Liver (tissue), 9 donors: ENCODE results near the gene PPP2R3B. TPM values are rescaled to one million over a fixed set of nuclear protein-coding genes. Genes with fewer than 3 reads are reported as not detected.

Experiments used
- DNase-seq: peaks from one replicate; pipeline ENCODE4 v3.0.0-alpha.2; 2017; ENCODE audit warnings: low spot score
- H3K27ac ChIP-seq, 2 donors: one replicate each; pipeline ENCODE4 v1.7.0; 2013; ENCODE audit warnings: inconsistent platforms in 2 of 2, low read length in 2 of 2, control low read depth in 1 of 2, low read depth in 1 of 2, mild to moderate bottlenecking in 1 of 2
- H3K27me3 ChIP-seq, 4 donors: one replicate each; pipeline versions ENCODE4 v1.6.1 to v1.7.0; 2013; ENCODE audit warnings: low read length in 3 of 4, inconsistent platforms in 1 of 4, mild to moderate bottlenecking in 1 of 4, moderate library complexity in 1 of 4; ENCODE audit not compliant: control insufficient read depth in 4 of 4, insufficient read depth in 4 of 4
- H3K36me3 ChIP-seq, 4 donors: one replicate each; pipeline versions ENCODE4 v1.6.1 to v1.7.0; 2013; ENCODE audit warnings: low read length in 3 of 4, mild to moderate bottlenecking in 3 of 4, low read depth in 1 of 4, moderate library complexity in 1 of 4; ENCODE audit not compliant: control insufficient read depth in 4 of 4, insufficient read depth in 3 of 4
- H3K4me1 ChIP-seq, 4 donors: one replicate each; pipeline versions ENCODE4 v1.6.1 to v1.7.0; 2013; ENCODE audit warnings: low read length in 3 of 4, mild to moderate bottlenecking in 3 of 4, moderate library complexity in 1 of 4; ENCODE audit not compliant: control insufficient read depth in 4 of 4, insufficient read depth in 4 of 4
- H3K4me3 ChIP-seq, 3 donors: one replicate each; pipeline versions ENCODE4 v1.6.1 to v1.7.0; 2013; ENCODE audit warnings: low read length in 3 of 3, control low read depth in 1 of 3, low read depth in 1 of 3, mild to moderate bottlenecking in 1 of 3
- H3K9ac ChIP-seq, 2 donors: one replicate each; pipeline ENCODE4 v1.7.0; 2013; ENCODE audit warnings: low read length in 2 of 2, mild to moderate bottlenecking in 2 of 2, moderate library complexity in 2 of 2, control low read depth in 1 of 2, low read depth in 1 of 2
- H3K9me3 ChIP-seq, 4 donors: one replicate each; pipeline versions ENCODE4 v1.6.1 to v1.7.0; 2013; ENCODE audit warnings: low read length in 3 of 4; ENCODE audit not compliant: control insufficient read depth in 4 of 4
- ATF3 ChIP-seq: IDR thresholded peaks from 2 replicates; pipeline ENCODE4 v1.6.1; 2016; ENCODE audit warnings: antibody characterized with exemption
- CTCF ChIP-seq: fragments of 150-350 bp; IDR thresholded peaks from 2 replicates; pipeline ENCODE4 v1.5.1; 2017; ENCODE audit warnings: improper control_type of control experiment, low read depth, low read length; ENCODE audit not compliant: missing input control
- EGR1 ChIP-seq, 2 donors: IDR thresholded peaks; 2 replicates each; pipeline ENCODE4 v1.6.1; 2016 to 2018; ENCODE audit warnings: antibody characterized with exemption in 2 of 2, low read depth in 2 of 2
- FOXA1 ChIP-seq: IDR thresholded peaks from 2 replicates; pipeline ENCODE4 v1.6.1; 2016; ENCODE audit warnings: antibody characterized with exemption
- FOXA2 ChIP-seq: IDR thresholded peaks from 2 replicates; pipeline ENCODE4 v1.6.1; 2016; ENCODE audit warnings: antibody characterized with exemption
- GABPA ChIP-seq, 2 donors: IDR thresholded peaks in 1 of 2; conservative IDR thresholded peaks in 1 of 2; 2 replicates each; pipeline ENCODE4 v1.6.1; 2016; ENCODE audit warnings: antibody characterized with exemption in 2 of 2, mild to moderate bottlenecking in 1 of 2, moderate library complexity in 1 of 2
- HNF4A ChIP-seq, 2 donors: conservative IDR thresholded peaks; 2 replicates each; pipeline ENCODE4 v1.6.1; 2016; ENCODE audit warnings: antibody characterized with exemption in 2 of 2, mild to moderate bottlenecking in 2 of 2
- HNF4G ChIP-seq: IDR thresholded peaks from 2 replicates; pipeline ENCODE4 v1.6.1; 2016; ENCODE audit warnings: antibody characterized with exemption
- JUND ChIP-seq, 2 donors: IDR thresholded peaks; 2 replicates each; pipeline ENCODE4 v1.6.1; 2016; ENCODE audit warnings: antibody characterized with exemption in 2 of 2
- MAX ChIP-seq: IDR thresholded peaks from 2 replicates; pipeline ENCODE4 v1.6.1; 2016; ENCODE audit warnings: antibody characterized with exemption
- NR2F2 ChIP-seq: IDR thresholded peaks from 2 replicates; pipeline ENCODE4 v1.6.1; 2016; ENCODE audit warnings: antibody characterized with exemption
- RAD21 ChIP-seq, 2 donors: IDR thresholded peaks; 2 replicates each; pipeline ENCODE4 v1.6.1; 2016; ENCODE audit warnings: antibody characterized with exemption in 2 of 2, mild to moderate bottlenecking in 2 of 2
- REST ChIP-seq: IDR thresholded peaks from 2 replicates; pipeline ENCODE4 v1.6.1; 2016; ENCODE audit warnings: antibody characterized with exemption, mild to moderate bottlenecking
- RXRA ChIP-seq, 2 donors: IDR thresholded peaks; 2 replicates each; pipeline ENCODE4 v1.6.1; 2017 to 2018; ENCODE audit warnings: antibody characterized with exemption in 2 of 2, mild to moderate bottlenecking in 1 of 2
- SP1 ChIP-seq: IDR thresholded peaks from 2 replicates; pipeline ENCODE4 v1.6.1; 2018; ENCODE audit warnings: antibody characterized with exemption, mild to moderate bottlenecking
- TAF1 ChIP-seq: conservative IDR thresholded peaks from 2 replicates; pipeline ENCODE4 v1.6.1; 2016; ENCODE audit warnings: antibody characterized with exemption, mild to moderate bottlenecking
- YY1 ChIP-seq: IDR thresholded peaks from 2 replicates; pipeline ENCODE4 v1.6.1; 2016; ENCODE audit warnings: antibody characterized with exemption, mild to moderate bottlenecking
- ZBTB33 ChIP-seq: IDR thresholded peaks from 2 replicates; pipeline ENCODE4 v1.6.1; 2016; ENCODE audit warnings: antibody characterized with exemption
- WGBS: extraction: QIAGEN DNeasy Blood & Tissue Kit; methylation state at CpG from one replicate; pipeline ENCODE4 v1.1.7; 2013; 5-methylcytosine and 5-hydroxymethylcytosine counted together
- polyA plus RNA-seq, 2 donors: library from polyadenylated mRNA; stranded (reverse) in 1 of 2; unstranded in 1 of 2; fragments of 200-250 nt in 1 of 2; fragments of >200 nt in 1 of 2; fragmentation: Nextera tagmentation in 1 of 2; extraction: Ambion mirVana in 1 of 2; gene quantifications; one replicate each; pipeline versions ENCODE4 v1.2.1 to v1.2.3, GENCODE V29; 2013 to 2015
- total RNA-seq, 2 donors: library from RNA; depleted of rRNA; stranded (reverse); fragments of >200 nt; gene quantifications; one replicate each; pipeline ENCODE4 v1.2.3, GENCODE V29; 2014
- donor health status: healthy.
- donor health status: healthy.
- donor health status: healthy.
- donor health status: healthy.
- donor health status: healthy.

PPP2R3B gene
- total and polyA plus RNA-seq, 4 donors: 1.2 to 8.2 (median 4.3) TPM

GRCh38 chrX:308821-309520 is 77.7 kb downstream of the PPP2R3B start:
- H3K4me1 ChIP-seq: no peaks in the 10 kb centered on the region
- H3K36me3 ChIP-seq: peaks cover 16 to 69% (median 49%) of the 10 kb centered on the region in 4 donors
- no peak overlapping the region for H3K9ac ChIP-seq
- no peak overlapping the region for H3K4me3 ChIP-seq
- no peak overlapping the region for H3K27ac ChIP-seq
- H3K27me3 ChIP-seq: no peaks in the 10 kb centered on the region
- H3K9me3 ChIP-seq: no peaks in the 10 kb centered on the region
- WGBS: 96% methylated on average over 30 of the region's 30 CpGs
- DNase-seq: no peak
- TF ChIP-seq MAX (no peak), SP1 (no peak), RAD21 (IDR thresholded peaks at IDR 0.05) (no peak), GABPA (IDR thresholded peaks at IDR 0.05 in 1 of 2, conservative IDR thresholded peaks at IDR 0.05 in 1 of 2) (no peak), TAF1 (no peak), EGR1 (IDR thresholded peaks at IDR 0.05; ENCODE audit: low read depth in 2 of 2) (no peak), YY1 (no peak), FOXA1 (no peak), RXRA (IDR thresholded peaks at IDR 0.05) (no peak), FOXA2 (no peak), ATF3 (no peak)

GRCh38 chrX:307261-308111 is 79.2 kb downstream of the PPP2R3B start:
- no peaks in the 10 kb centered on the region for H3K9me3 ChIP-seq
- no peak overlapping the region for H3K27ac ChIP-seq
- no peak overlapping the region for H3K4me3 ChIP-seq
- H3K36me3 ChIP-seq: peaks cover 18 to 62% (median 38%) of the 10 kb centered on the region in 4 donors
- H3K27me3 ChIP-seq: no peaks in the 10 kb centered on the region
- no peak for DNase-seq
- no peak for TF ChIP-seq SP1
- TF ChIP-seq ATF3: no peak
- no peak for TF ChIP-seq RAD21 (IDR thresholded peaks at IDR 0.05)
- TF ChIP-seq ZBTB33: no peak
- TF ChIP-seq YY1: no peak
- no peak for TF ChIP-seq FOXA2
- no peak for TF ChIP-seq GABPA (IDR thresholded peaks at IDR 0.05 in 1 of 2, conservative IDR thresholded peaks at IDR 0.05 in 1 of 2)
- no peak for TF ChIP-seq JUND (IDR thresholded peaks at IDR 0.05)
- TF ChIP-seq MAX: no peak
- no peak for TF ChIP-seq CTCF
- no peak for TF ChIP-seq TAF1
- no peak for TF ChIP-seq REST
- no peak for TF ChIP-seq NR2F2
- no peak for TF ChIP-seq RXRA (IDR thresholded peaks at IDR 0.05)
- TF ChIP-seq FOXA1: no peak
- TF ChIP-seq EGR1 (IDR thresholded peaks at IDR 0.05; ENCODE audit: low read depth in 2 of 2): no peak
- no peak for TF ChIP-seq HNF4A (conservative IDR thresholded peaks at IDR 0.05)
- TF ChIP-seq HNF4G: no peak
- no peaks in the 10 kb centered on the region for H3K4me1 ChIP-seq
- H3K9ac ChIP-seq: no peak overlapping the region
- WGBS: 98% methylated on average over 58 of the region's 58 CpGs
